Measurements from ENCODE around the gene AGAP6.
"Not testable (repeated sequence)": the region's sequence is repeated elsewhere in the genome, so short reads cannot be mapped to it uniquely, and the experiment has no call there.

AGAP6 gene

DNA sequence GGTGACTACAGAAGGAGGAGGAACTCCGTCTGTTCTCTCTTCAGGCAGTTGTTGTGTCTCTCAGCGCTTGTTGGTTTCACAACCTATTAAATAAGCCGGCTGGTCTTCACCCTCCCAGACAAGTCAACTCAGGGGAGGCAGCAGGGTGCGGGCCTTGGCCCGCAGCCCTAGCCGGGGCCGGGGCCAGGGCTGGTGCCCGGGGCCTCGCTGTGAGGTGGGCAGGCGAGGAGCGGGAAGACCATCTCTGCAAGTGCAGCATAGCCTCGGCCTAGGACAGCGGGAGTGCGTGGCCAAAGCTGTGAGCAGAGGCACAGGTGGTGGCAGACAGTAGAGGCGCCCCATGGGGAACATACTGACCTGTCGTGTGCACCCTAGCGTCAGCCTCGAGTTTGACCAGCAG lies at the start of gene AGAP6:
TSS of gene AGAP6 (plus strand) at position 31 of the 400 bp plus-strand sequence. CDS start at position 341, 310 bp downstream.
- DNase-seq (ENCODE audit: low read depth, low spot score) = not testable (repeated sequence)

DNA sequence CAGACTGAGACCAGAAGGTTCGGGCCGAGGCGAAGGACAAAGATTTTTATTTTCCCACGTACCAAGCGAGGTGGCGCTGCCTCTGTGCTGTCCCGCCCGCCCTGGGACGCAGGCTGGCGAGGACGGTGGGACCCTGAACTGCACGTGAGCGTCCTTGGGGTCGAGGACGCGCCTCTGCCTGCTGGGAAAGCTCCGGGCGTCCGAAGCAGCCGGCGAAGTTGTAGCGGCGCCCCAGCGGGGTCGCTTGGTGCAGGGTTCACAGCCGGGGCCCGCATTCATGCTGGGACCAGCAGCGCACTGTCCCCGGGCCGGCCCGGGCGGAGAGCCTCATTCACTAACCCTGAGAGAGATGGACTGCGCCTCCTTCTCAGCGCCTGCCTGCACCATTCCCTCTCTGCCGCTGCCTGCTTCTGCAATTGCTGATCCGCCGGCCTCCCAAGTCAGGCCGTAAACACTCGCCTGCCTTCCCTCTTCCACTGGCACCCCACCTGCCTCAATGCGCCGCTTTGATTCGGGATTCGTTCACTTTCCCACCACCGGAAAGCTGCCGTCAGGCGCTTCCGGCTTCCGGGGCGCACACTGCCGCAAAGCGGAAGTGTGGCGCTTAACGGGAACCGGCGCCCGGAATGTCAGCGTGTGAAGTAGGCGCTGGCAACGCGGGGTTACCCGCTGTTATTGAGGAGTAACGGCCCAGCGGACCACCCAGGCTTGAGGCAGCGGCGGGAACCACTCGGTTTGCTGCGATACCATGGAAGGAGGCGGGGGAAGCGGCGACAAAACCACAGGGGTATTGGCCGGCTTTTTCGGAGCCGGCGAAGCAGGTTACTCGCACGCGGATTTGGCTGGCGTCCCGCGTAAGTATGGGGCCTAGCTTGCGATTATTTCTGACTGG lies 46.5 kb upstream of the AGAP6 start, which contains the start of the genes PARG and TIMM23B:
TSS of gene PARG (minus strand) at position 581 of the 892 bp plus-strand sequence. CDS start at position 279, 302 bp downstream.
TSS of gene TIMM23B (plus strand) at position 607 of the 892 bp plus-strand sequence. CDS start at position 749, 142 bp downstream.
- peak; percentile 40 for DNase-seq (ENCODE audit: low read depth, low spot score)

DNA sequence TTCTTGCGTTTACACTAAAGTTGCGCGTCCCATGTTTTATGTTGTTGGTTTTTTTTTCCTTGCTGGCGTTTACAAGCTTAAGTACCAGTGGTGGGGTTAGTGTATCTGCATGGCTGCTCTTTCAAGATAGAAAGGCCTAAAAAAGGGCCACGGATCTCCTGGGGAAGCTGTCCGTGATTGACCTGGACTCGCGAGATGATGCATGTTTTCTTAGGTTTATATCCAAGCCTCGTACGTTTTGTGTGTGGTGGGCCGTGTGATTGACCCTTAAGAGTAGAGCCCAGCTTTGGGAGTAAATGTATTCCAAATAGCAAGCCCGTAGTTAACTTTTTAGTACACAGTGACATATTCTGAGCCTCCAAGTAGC lies 45.9 kb upstream of the AGAP6 start:
- not testable (repeated sequence) for DNase-seq (ENCODE audit: low read depth, low spot score)

GRCh38 chr10:49943607-49944006 lies 44.6 kb upstream of the AGAP6 start:
- not testable (repeated sequence) for DNase-seq (ENCODE audit: low read depth, low spot score)

GRCh38 chr10:49948142-49948541 lies 40.1 kb upstream of the AGAP6 start:
- not testable (repeated sequence) for DNase-seq (ENCODE audit: low read depth, low spot score)

DNA sequence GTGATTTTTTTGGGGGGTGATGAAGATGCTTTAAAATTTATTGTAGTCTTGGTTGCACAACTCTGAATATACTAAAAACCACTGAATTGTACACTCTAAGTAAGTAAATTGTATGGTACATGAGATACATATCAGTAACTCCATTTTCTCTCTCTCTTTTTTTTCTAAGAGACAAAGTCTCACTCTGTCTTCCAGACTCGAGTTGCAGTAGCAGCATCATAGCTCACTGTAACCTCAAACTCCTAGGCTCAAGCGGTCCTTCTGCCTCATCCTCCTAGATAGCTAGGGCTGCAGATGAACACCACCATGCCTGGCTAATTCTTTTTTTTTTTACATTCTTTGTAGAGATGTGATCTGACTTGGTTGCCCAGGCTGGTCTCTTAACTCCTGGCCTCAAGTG lies 39.5 kb upstream of the AGAP6 start:
- DNase-seq (ENCODE audit: low read depth, low spot score) = not testable (repeated sequence)

DNA sequence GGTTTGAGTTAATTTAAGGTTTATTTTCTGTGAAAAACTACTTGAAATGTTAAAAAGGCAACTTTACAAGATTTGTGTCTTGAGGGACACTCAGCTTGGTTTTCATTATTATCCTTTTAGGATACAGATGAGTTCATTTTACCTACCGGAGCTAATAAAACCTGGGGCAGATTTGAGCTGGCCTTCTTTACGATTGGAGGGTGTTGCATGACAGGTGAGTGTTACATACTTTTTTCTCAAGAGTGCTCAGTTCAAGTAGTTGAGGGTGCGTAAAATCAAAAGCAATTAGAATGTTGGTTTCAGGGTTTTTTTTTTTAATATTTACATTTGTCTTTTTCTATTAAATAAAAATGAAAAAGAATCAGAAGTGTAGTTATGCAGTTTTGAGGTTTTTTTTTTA lies 36.2 kb upstream of the AGAP6 start:
- DNase-seq (ENCODE audit: low read depth, low spot score) = not testable (repeated sequence)

DNA sequence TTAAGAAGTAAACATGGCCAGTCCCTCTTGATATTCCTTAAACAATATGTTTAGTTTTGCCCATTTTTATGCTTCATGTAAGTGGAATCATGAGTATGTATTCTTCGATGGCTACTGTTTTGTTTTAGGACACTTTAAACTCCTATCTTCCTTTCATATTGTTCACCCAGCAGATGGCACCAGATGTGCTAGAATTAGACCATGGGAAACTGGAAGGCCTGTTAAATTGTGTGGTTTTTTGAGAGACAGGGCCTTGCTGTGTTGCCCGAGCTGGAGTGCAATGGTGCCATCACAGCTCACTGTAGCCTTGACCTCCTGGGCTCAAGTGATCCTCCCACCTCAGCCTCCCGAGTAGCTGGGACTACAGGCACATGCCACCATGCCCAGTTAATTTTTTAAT lies 35.1 kb upstream of the AGAP6 start:
- not testable (repeated sequence) for DNase-seq (ENCODE audit: low read depth, low spot score)

DNA sequence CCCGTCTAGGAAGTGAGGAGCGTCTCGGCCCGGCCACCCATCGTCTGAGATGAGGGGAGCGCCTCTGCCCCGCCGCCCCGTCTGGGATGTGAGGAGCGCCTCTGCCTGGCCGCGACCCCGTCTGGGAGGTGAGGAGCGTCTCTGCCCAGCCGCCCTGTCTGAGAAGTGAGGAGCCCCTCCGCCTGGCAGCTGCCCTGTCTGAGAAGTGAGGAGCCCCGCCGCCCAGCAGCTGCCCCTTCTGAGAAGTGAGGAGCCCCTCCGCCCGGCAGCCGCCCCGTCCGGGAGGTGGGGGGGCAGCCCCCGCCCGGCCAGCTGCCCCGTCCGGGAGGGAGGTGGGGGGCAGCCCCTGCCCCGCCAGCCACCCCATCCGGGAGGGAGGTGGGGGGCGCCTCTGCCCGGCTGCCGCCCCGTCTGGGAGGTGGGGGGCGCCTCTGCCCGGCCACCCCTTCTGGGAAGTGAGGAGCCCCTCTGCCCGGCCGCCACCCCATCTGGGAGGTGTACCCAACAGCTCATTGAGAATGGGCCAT lies 17.8 kb upstream of the AGAP6 start:
- DNase-seq (ENCODE audit: low read depth, low spot score) = not testable (repeated sequence)

GRCh38 chr10:49971466-49971865 lies 16.7 kb upstream of the AGAP6 start:
- not testable (repeated sequence) for DNase-seq (ENCODE audit: low read depth, low spot score)

- DNase-seq (ENCODE audit: low read depth, low spot score) = not testable (repeated sequence)
These were observed 16.1 kb upstream of the AGAP6 start for GRCh38 chr10:49972094-49972493.

DNA sequence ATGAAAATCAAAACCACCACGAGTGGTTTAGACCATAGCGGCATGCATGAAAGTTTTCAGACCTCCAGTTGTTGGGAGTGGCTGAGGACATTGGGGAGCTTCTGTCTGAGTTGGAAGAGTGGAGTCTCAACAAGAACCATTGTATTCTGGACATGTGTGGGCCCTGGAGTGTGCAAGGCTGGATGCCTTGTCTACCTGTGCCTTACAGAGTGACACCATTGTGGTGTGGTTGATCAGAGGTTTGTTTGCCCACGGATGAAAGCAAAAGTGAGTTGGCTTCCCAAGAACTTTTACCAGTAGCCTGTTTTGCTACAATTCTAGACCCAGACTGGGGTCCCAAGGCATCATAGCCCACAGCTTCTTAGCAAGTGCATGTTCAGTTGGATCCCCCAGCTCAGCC lies 10.4 kb upstream of the AGAP6 start:
- not testable (repeated sequence) for DNase-seq (ENCODE audit: low read depth, low spot score)

DNA sequence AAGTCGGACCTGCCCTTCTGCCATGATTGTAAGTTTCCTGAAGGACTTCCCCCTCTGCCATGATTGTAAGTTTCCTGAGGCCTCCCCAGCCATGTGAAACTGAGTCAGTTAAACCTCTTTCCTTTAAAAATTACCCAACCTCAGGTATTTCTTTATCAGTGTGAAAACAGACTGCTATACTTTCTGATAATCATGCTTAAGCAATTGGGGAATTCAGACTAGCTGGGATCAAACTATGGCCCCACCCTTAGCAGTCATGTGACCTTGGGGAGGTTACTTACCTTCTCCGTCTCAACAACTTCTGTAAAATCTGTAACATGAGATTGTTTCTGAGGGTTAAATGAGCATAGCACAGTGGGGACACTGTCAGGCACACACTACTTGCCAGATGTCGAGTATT lies 999 bp upstream of the AGAP6 start:
- not testable (repeated sequence) for DNase-seq (ENCODE audit: low read depth, low spot score)

DNA sequence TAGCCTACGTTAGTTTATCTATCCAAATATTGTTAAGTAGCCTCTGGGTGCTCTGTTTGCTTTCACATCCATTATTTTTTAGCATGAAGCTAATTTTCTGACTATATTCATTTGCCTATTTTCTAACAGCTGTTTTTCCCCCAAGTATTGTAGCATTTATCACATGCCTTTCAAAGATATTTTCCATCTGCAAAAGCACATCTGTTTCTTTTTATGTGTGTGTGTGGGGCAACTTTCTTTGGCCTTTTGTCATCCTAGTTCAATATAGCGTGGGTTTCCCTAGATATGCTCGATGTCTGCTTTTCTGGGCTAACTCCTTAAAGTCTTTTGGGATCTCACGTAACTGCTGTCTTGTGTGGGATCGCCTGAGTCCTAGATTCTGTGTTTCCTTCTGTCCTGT lies 7.1 kb downstream of the AGAP6 start:
- not testable (repeated sequence) for DNase-seq (ENCODE audit: low read depth, low spot score)

DNA sequence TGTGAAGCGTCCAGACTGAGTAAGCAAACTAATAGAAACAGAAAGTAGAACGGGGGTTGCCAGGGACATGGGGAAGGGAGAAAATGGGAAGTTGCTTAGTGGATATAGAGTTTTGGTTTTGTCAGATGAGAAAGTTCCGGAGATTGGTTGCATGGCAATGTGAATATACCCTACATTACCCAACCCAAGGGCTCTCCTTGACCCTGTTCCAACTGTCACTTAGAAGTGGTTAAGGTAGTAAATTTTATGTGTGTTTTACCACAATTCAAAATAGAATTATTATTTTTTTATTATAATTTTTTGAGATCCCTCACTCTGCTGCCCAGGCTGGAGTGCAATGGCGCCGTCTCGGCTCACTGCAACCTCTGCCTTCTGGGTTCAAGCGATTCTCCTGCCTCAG lies 25.8 kb downstream of the AGAP6 start:
- not testable (repeated sequence) for DNase-seq (ENCODE audit: low read depth, low spot score)

DNA sequence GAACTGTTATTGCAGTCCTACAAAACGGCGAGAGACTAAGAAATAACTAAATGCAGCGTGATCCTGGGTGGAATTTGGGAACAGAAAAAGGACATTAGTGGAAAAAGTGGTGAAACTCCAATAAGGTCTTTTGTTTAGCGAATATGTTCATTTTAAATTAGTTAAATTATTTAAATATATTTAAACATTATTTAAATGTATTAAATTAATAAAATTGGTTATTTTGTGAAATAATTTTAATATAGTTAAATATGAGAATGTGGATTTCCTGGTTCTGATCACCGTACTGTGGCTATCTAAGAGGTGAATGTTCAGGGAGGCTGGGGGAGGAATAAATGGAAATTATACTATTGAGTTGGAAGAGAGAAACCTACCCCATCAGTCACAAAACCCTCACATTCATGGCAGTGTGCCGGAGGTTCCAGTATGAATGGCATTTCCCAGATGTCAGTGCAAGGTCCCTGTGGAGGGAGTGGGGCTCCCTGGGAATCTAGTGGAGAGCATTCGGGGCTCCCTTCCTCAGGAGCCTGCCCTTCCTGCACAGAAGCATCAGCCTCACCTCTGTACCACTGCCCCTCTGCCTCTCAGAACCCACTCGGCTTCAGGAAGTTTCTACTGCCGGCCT lies 27.5 kb downstream of the AGAP6 start:
- DNase-seq (ENCODE audit: low read depth, low spot score) = not testable (repeated sequence)

- not testable (repeated sequence) for DNase-seq (ENCODE audit: low read depth, low spot score)
These were observed 28.7 kb downstream of the AGAP6 start for GRCh38 chr10:50016926-50017325.

- not testable (repeated sequence) for DNase-seq (ENCODE audit: low read depth, low spot score)
These were observed 29.4 kb downstream of the AGAP6 start for GRCh38 chr10:50017646-50018045.

DNA sequence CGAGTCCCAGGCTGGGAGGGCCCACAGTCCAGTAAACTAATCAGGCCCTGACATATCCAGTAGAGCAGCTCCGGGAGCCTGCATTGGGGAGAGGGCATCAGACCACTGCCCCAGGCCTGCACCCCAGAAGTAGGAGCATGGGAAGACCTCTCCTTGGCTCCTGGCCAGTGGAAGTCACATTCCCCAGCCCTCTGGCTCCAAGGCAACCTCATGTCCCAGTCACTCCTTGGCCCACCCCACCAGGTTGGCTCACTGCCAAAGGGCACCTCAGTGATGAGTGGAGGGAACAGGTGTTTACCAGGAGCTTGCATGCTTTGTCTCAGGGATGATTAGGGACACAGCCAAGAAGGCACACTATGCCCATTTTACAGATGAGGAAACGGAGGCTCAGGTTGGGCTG lies 31.1 kb downstream of the AGAP6 start:
- DNase-seq (ENCODE audit: low read depth, low spot score) = not testable (repeated sequence)

DNA sequence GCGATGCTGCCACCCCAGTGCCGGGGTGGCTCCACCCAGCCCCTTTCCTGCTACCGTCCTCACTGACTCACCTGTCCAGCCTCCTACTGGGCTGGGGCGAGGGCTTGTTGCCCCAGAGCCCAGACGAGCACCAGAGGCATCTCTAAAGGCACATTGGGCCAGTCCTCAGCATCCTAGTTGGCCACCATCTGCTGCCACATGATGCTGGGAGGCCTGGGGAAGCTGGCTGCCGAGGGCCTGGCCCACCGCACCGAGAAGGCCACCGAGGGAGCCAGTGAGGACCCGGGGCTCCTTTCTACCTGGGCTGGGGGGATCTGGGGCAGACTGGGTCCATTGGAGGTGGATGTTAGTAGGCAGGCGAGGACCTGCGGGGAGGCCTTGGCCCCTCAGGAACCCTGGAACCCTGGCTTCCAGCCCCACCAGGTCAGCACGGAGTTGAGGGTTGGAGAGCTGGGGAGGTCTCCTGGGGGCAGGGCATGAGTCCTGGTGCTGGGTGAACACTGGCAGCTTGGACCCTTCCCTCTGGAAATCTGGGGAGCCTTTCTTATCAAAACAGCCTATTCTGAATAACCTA lies 32.3 kb downstream of the AGAP6 start:
- not testable (repeated sequence) for DNase-seq (ENCODE audit: low read depth, low spot score)

GRCh38 chr10:50021646-50022045 lies 33.4 kb downstream of the AGAP6 start:
- DNase-seq (ENCODE audit: low read depth, low spot score) = no peak
